PC-9 (cell line): ENCODE results near the gene LEKR1. TPM values are rescaled to one million over a fixed set of nuclear protein-coding genes. Genes with fewer than 3 reads are reported as not detected.
"Not testable (repeated sequence)": the region's sequence is repeated elsewhere in the genome, so short reads cannot be mapped to it uniquely, and the experiment has no call there.

Experiments used
- BruUV-seq: library from RNA; stranded (reverse); fragments of 400-500 nt; replicated peaks from 2 replicates; lab custom pipeline; 2021; lab: Mats Ljungman, UMichigan
- CTCF ChIA-PET: fragments of 300-600 bp; sonication (Branson Sonifier 250); formaldehyde crosslinking; loops from one replicate; lab custom pipeline; 2022; ENCODE audit warnings: antibody characterized with exemption; lab: Charles Lee
- POLR2A ChIA-PET: fragments of 300-600 bp; sonication (Branson Sonifier 250); formaldehyde crosslinking; loops from one replicate; lab custom pipeline; 2022; ENCODE audit warnings: antibody characterized with exemption; ENCODE audit not compliant: unreplicated experiment; lab: Charles Lee
- DNase-seq, 2 experiments: peaks; one replicate each; pipeline versions ENCODE4 v3.0.0 to v3.0.0-alpha.2; 2015 to 2022; ENCODE audit warnings: mixed read lengths in 1 of 2
- H2AFZ ChIP-seq: fragments of 200-600 bp; sonication (generic); 2 replicates; pipeline ENCODE4 v1.8.1; 2017; ENCODE audit warnings: antibody characterized with exemption
- H3F3A ChIP-seq: fragments of 200-600 bp; sonication (generic); 2 replicates; pipeline ENCODE4 v1.8.1; 2017; ENCODE audit warnings: antibody characterized with exemption, mild to moderate bottlenecking, low read depth; ENCODE audit not compliant: insufficient read depth
- H3K27ac ChIP-seq: fragments of 200-600 bp; sonication (generic); 2 replicates; pipeline ENCODE4 v1.6.1; 2016; ENCODE audit warnings: mixed run types
- H3K27me3 ChIP-seq: fragments of 200-600 bp; sonication (generic); 2 replicates; pipeline ENCODE4 v1.6.1; 2016; ENCODE audit warnings: low read depth, mixed run types; ENCODE audit not compliant: insufficient read depth
- H3K36me3 ChIP-seq: fragments of 200-600 bp; sonication (generic); 2 replicates; pipeline ENCODE4 v1.6.1; 2016; ENCODE audit warnings: low read depth, mixed run types
- H3K4me1 ChIP-seq: fragments of 200-600 bp; sonication (generic); replicated peaks from 2 replicates; pipeline ENCODE4 v1.6.1; 2016; ENCODE audit warnings: mixed run types; ENCODE audit not compliant: insufficient read depth
- H3K4me2 ChIP-seq: fragments of 200-600 bp; sonication (generic); 2 replicates; pipeline ENCODE4 v1.6.1; 2017; ENCODE audit warnings: mixed run types
- H3K4me3 ChIP-seq: fragments of 200-600 bp; sonication (generic); 2 replicates; pipeline ENCODE4 v1.6.1; 2016; ENCODE audit warnings: mixed run types
- H3K79me2 ChIP-seq: fragments of 200-600 bp; sonication (generic); 2 replicates; pipeline ENCODE4 v1.6.1; 2017; ENCODE audit warnings: low read depth, mixed run types
- H3K9me2 ChIP-seq: fragments of 200-600 bp; sonication (generic); 2 replicates; pipeline ENCODE4 v1.8.1; 2017; ENCODE audit warnings: mild to moderate bottlenecking; ENCODE audit not compliant: insufficient read depth
- H3K9me3 ChIP-seq: fragments of 200-600 bp; sonication (generic); 2 replicates; pipeline ENCODE4 v1.8.1; 2016; ENCODE audit warnings: low read depth; ENCODE audit not compliant: insufficient read depth
- H4K20me1 ChIP-seq: fragments of 200-600 bp; sonication (generic); 2 replicates; pipeline ENCODE4 v1.8.1; 2017; ENCODE audit not compliant: insufficient read depth
- EZH2 ChIP-seq: fragments of 200-600 bp; sonication (generic); IDR thresholded peaks from 2 replicates; pipeline ENCODE4 v1.8.0; 2017; ENCODE audit warnings: antibody characterized with exemption, low read depth
- intact Hi-C: fragments of 100-400 bp; cut with micrococcal nuclease; formaldehyde crosslinking; loops from one replicate; pipeline ENCODE4 v1.10.0; 2022; ENCODE audit not compliant: unreplicated experiment
- total RNA-seq: library from RNA; stranded (reverse); gene quantifications from 2 replicates; pipeline ENCODE4 v1.2.3, GENCODE V29; 2021
- TF ChIP-seq, protein P1 (sequence below): fragments of 200-600 bp; sonication (generic); conservative IDR thresholded peaks from 2 replicates; pipeline ENCODE4 v1.6.1; 2017; ENCODE audit warnings: mixed run types, antibody characterized with exemption, mild to moderate bottlenecking, moderate library complexity

The LEKR1 gene
- total RNA-seq, 1 experiment from 2014 or later: 3.9 TPM

DNA sequence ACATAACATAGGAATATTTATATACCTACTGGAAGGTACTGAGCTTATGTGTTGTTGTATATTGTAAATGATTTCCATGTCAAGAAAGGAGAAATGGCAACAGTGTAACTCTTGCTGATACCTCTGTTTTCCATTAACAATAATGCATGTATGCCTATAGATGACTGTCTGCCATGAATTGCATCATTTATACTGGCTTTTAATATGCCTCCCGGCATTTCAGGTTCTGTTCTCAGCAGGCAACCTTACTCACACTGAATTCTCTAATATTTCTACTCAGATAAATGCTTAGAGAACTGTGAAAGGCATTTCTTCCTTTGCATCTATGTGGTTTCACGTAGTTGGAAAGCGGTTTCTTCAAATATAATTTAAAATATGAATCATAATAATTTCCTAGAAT, 41.8 kb downstream of the LEKR1 start:
- no peaks in the 10 kb centered on the region for H3K27me3 ChIP-seq
- CTCF ChIA-PET: no interaction called here
- H3F3A ChIP-seq: no peaks in the 10 kb centered on the region
- no peaks in the 10 kb centered on the region for H3K79me2 ChIP-seq
- no TSS peak for BruUV-seq
- H2AFZ ChIP-seq: no peak overlapping the region
- no peaks in the 10 kb centered on the region for H3K9me2 ChIP-seq
- no peak for TF ChIP-seq EZH2
- TF ChIP-seq, protein P1, sequence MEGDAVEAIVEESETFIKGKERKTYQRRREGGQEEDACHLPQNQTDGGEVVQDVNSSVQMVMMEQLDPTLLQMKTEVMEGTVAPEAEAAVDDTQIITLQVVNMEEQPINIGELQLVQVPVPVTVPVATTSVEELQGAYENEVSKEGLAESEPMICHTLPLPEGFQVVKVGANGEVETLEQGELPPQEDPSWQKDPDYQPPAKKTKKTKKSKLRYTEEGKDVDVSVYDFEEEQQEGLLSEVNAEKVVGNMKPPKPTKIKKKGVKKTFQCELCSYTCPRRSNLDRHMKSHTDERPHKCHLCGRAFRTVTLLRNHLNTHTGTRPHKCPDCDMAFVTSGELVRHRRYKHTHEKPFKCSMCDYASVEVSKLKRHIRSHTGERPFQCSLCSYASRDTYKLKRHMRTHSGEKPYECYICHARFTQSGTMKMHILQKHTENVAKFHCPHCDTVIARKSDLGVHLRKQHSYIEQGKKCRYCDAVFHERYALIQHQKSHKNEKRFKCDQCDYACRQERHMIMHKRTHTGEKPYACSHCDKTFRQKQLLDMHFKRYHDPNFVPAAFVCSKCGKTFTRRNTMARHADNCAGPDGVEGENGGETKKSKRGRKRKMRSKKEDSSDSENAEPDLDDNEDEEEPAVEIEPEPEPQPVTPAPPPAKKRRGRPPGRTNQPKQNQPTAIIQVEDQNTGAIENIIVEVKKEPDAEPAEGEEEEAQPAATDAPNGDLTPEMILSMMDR: no peak
- H3K36me3 ChIP-seq: no peaks in the 10 kb centered on the region
- DNase-seq: no peak
- H4K20me1 ChIP-seq: no peaks in the 10 kb centered on the region
- H3K9me3 ChIP-seq: no peaks in the 10 kb centered on the region
- intact Hi-C loops: no loop called here
- no peak overlapping the region for H3K4me2 ChIP-seq
- H3K4me1 ChIP-seq: no peaks in the 10 kb centered on the region
- H3K27ac ChIP-seq: no peak overlapping the region
- POLR2A ChIA-PET: no interaction called here
- H3K4me3 ChIP-seq: no peak overlapping the region

- Histone ChIP-seq H3K36me3 (no peaks in the 10 kb centered on the region), H3K4me1 (no peaks in the 10 kb centered on the region), H3K27me3 (no peaks in the 10 kb centered on the region), H3K27ac (no peak overlapping the region), H3K9me2 (no peaks in the 10 kb centered on the region), H3F3A (no peaks in the 10 kb centered on the region), H3K4me3 (no peak overlapping the region), H3K9me3 (peaks cover 45% of the 10 kb centered on the region), H3K4me2 (no peak overlapping the region), H2AFZ (no peak overlapping the region), H4K20me1 (no peaks in the 10 kb centered on the region), H3K79me2 (no peaks in the 10 kb centered on the region)
- TF ChIP-seq, protein P1: no peak
- no peak for TF ChIP-seq EZH2
- no peak for DNase-seq
- intact Hi-C loops: no loop called here
- BruUV-seq: no TSS peak
- ChIA-PET CTCF (no interaction called here), POLR2A (no interaction called here)
These were observed 47.8 kb downstream of the LEKR1 start for GRCh38 chr3:156873906-156874305.

DNA sequence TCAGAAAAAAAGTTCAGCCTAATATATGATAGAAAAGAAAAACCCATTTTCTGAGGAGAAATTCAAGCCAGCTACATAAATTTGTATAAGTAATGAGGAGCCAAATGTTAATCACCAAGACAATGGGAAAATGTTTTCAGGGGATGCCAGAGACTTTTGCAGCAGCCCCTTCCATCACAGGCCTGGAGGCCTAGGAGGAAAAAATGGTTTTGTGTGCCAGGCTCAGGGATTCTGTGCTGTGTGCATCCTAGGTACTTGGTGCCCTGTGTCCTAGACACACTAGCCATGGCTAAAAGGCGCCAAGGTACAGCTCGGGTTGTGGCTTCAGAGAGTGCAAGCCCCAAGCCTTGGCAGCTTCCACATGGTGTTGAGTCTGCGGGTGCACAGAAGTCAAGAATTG, 53.3 kb downstream of the LEKR1 start:
- H3K4me3 ChIP-seq, H2AFZ ChIP-seq, H4K20me1 ChIP-seq, POLR2A ChIA-PET, H3K9me2 ChIP-seq, H3K36me3 ChIP-seq, intact Hi-C loops, CTCF ChIA-PET, H3K4me2 ChIP-seq, H3K79me2 ChIP-seq, H3K27ac ChIP-seq, H3F3A ChIP-seq, DNase-seq, H3K4me1 ChIP-seq, BruUV-seq, H3K27me3 ChIP-seq: not testable (repeated sequence)
- H3K9me3 ChIP-seq: peaks cover 42% of the 10 kb centered on the region

DNA sequence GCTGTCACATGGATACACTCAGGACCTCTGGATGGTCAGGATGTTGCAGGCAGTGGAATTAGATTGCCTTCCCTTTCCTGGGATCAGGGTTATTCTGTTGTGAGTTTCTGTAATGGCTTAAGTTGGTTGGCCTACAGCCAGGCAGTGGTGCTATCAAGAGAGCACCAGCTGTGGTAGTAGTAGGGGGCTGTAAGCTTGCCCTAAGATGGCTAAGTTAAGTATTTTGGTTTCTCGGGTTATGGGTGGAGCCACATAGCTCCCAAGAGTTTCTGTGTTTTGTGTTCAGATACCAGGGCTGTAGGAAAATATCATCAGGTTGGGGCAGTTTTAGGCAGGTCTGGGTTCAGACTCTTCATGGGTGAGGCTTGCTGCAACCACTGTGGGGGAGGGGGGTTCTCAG, 59.6 kb downstream of the LEKR1 start:
- Histone ChIP-seq H3K9me2 (no peaks in the 10 kb centered on the region), H4K20me1 (no peaks in the 10 kb centered on the region), H3K36me3 (no peaks in the 10 kb centered on the region), H2AFZ (no peak overlapping the region), H3K27me3 (no peaks in the 10 kb centered on the region), H3K79me2 (no peaks in the 10 kb centered on the region), H3K9me3 (peaks cover 12% of the 10 kb centered on the region), H3K4me3 (no peak overlapping the region), H3K27ac (no peak overlapping the region), H3F3A (no peaks in the 10 kb centered on the region), H3K4me2 (no peak overlapping the region), H3K4me1 (no peaks in the 10 kb centered on the region)
- ChIA-PET CTCF (no interaction called here), POLR2A (no interaction called here)
- intact Hi-C loops: no loop called here
- no peak for TF ChIP-seq EZH2
- TF ChIP-seq, protein P1: no peak
- no TSS peak for BruUV-seq
- no peak for DNase-seq
